Tibial nerve (tissue), 4 donors: ENCODE results near the gene CASKIN1. TPM values are rescaled to one million over a fixed set of nuclear protein-coding genes. Genes with fewer than 3 reads are reported as not detected.

Experiments
- DNase-seq, 2 donors: peaks; one replicate each; pipeline ENCODE4 v3.0.0-alpha.2; 2019; ENCODE audit warnings: low spot score in 2 of 2
- H3K27ac ChIP-seq, 4 donors: fragments of 200-600 bp; sonication (generic) in 3 of 4; one replicate each; pipeline ENCODE4 v1.5.1; 2017 to 2019; ENCODE audit warnings: mild to moderate bottlenecking in 1 of 4
- H3K27me3 ChIP-seq, 2 donors: fragments of 200-600 bp; sonication (generic) in 1 of 2; one replicate each; pipeline versions ENCODE4 v1.5.1 to v1.6.0; 2017 to 2019
- H3K36me3 ChIP-seq, 3 donors: fragments of 200-600 bp; sonication (generic); one replicate each; pipeline ENCODE4 v1.5.1; 2018 to 2019
- H3K4me1 ChIP-seq, 4 donors: fragments of 200-600 bp; sonication (generic) in 3 of 4; one replicate each; pipeline ENCODE4 v1.5.1; 2017 to 2019
- H3K4me3 ChIP-seq, 4 donors: fragments of 200-600 bp; sonication (generic) in 3 of 4; one replicate each; pipeline ENCODE4 v1.5.1; 2017 to 2019; ENCODE audit warnings: mild to moderate bottlenecking in 1 of 4, moderate library complexity in 1 of 4
- H3K9me3 ChIP-seq, 4 donors: fragments of 200-600 bp; sonication (generic) in 3 of 4; one replicate each; pipeline ENCODE4 v1.5.1; 2017 to 2019
- EP300 ChIP-seq, 2 donors: sonication (generic); formaldehyde crosslinking; IDR thresholded peaks; one replicate each; pipeline ENCODE4 v1.6.1; 2017; ENCODE audit warnings: antibody characterized with exemption in 2 of 2, mild to moderate bottlenecking in 1 of 2
- POLR2A ChIP-seq, 2 donors: fragments of 450-650 bp; IDR thresholded peaks; one replicate each; pipeline ENCODE4 v1.6.1; 2017; ENCODE audit warnings: antibody characterized with exemption in 2 of 2, mild to moderate bottlenecking in 2 of 2, moderate library complexity in 2 of 2
- WGBS, 2 donors: methylation state at CpG; one replicate each; pipeline ENCODE4 v1.1.5; 2018; 5-methylcytosine and 5-hydroxymethylcytosine counted together
- total RNA-seq, 4 donors: library from RNA; depleted of rRNA; stranded (reverse); fragments of >200 nt; gene quantifications; one replicate each; pipeline ENCODE4 v1.1.0, GENCODE V29; 2016
- TF ChIP-seq, protein P1 (sequence below), 5 experiments: fragments of 200-600 bp in 3 of 5; fragments of 450-650 bp in 2 of 5; sonication (generic) in 3 of 5; IDR thresholded peaks; one replicate each; pipeline ENCODE4 v1.5.1; 2016 to 2019; ENCODE audit warnings: antibody characterized with exemption in 5 of 5, mild to moderate bottlenecking in 3 of 5, moderate library complexity in 2 of 5

CASKIN1 gene
- total RNA-seq, 4 donors from 2014 or later, result 0.20 to 0.63 (median 0.30) TPM; not detected in 1

GRCh38 chr16:2172688-2173335 is 23.6 kb downstream of the CASKIN1 start:
- DNase-seq, result no peak
- TF ChIP-seq EP300 (IDR thresholded peaks at IDR 0.05), result no peak
- H3K9me3 ChIP-seq, result no peaks in the 10 kb centered on the region
- H3K27ac ChIP-seq, result no peak overlapping the region
- H3K4me3 ChIP-seq, result no peak overlapping the region
- no peaks in the 10 kb centered on the region for H3K4me1 ChIP-seq
- 88 to 91% methylated on average over 23 to 27 of the region's 29 CpGs for WGBS, 2 donors
- H3K36me3 ChIP-seq, result peaks cover 1 to 99% (median 38%) of the 10 kb centered on the region in 3 donors
- H3K27me3 ChIP-seq, result no peaks in the 10 kb centered on the region

DNA sequence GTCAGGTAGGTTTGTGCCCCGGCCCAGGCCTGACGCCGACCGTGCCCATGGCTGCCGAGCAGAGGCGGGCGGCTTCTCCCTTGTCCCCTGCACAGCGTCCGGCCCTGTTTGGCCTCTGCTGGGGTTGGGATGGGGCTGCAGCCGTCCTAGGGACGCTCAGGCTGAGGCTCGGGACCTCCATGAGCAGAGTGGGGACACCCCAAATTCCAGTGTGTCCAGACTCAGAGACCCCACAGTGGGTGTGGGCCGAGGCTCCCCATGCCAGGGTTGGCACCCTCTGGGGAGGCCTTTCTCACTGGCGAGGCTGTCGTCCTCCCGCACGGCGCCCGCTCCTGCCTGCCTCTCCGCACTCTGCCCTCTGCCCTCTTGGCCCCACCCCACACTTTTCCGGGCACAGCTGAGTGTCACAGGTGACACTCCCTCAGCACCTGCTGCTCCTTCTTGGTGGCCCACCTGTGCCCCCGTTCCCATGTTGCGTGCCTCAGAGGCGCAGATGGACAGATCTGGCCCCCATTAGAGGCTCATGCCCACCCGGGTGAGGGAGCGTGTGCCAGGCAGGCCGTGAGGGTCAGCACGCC is 24.7 kb downstream of the CASKIN1 start:
- Histone ChIP-seq H3K27ac (no peak overlapping the region), H3K4me1 (no peaks in the 10 kb centered on the region), H3K9me3 (no peaks in the 10 kb centered on the region), H3K27me3 (no peaks in the 10 kb centered on the region), H3K36me3 (peaks cover 0 to 99% (median 39%) of the 10 kb centered on the region in 3 donors), H3K4me3 (no peak overlapping the region)
- no peak for DNase-seq
- 91 to 92% methylated on average over 18 to 22 of the region's 28 CpGs for WGBS, 2 donors
- TF ChIP-seq POLR2A (IDR thresholded peaks at IDR 0.05) (no peak), EP300 (IDR thresholded peaks at IDR 0.05) (no peak)
- TF ChIP-seq, protein P1, sequence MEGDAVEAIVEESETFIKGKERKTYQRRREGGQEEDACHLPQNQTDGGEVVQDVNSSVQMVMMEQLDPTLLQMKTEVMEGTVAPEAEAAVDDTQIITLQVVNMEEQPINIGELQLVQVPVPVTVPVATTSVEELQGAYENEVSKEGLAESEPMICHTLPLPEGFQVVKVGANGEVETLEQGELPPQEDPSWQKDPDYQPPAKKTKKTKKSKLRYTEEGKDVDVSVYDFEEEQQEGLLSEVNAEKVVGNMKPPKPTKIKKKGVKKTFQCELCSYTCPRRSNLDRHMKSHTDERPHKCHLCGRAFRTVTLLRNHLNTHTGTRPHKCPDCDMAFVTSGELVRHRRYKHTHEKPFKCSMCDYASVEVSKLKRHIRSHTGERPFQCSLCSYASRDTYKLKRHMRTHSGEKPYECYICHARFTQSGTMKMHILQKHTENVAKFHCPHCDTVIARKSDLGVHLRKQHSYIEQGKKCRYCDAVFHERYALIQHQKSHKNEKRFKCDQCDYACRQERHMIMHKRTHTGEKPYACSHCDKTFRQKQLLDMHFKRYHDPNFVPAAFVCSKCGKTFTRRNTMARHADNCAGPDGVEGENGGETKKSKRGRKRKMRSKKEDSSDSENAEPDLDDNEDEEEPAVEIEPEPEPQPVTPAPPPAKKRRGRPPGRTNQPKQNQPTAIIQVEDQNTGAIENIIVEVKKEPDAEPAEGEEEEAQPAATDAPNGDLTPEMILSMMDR (IDR thresholded peaks at IDR 0.05), result no peak

DNA sequence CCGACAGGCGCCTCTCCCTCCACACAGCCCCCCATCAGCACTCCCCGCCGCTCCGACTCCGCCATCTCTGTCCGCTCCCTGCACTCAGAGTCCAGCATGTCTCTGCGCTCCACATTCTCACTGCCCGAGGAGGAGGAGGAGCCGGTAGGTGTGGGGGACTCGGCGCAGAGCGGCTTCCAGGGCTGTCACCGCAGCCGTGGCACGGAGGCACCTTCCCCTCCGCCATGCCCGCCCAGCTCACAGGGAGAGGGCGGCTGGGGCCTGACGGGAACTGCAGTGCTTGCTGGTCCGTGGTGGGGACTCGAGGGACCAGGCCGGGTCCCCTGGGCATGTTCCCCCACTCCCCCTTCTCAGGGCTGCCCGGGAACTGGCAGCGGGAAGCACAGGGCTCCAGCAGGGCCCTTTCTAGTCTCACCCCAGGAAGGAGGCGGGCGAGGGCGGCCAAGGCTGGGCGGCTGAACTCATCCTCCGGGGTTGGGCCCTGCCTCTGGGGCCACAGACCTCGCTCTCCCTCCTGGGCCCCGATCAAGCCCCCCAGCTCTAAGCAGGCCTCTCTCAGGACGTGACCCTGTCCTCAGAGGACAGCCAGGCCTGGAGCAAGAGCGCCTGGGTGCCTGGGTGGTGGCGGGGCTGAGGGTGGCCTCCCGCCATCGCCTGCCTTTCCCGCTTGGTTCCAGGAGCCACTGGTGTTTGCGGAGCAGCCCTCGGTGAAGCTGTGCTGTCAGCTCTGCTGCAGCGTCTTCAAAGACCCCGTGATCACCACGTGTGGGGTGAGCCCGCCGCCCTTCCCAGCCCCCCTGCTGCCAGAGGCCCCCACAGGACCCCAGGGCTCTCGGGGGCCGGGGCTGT is 25.6 kb downstream of the CASKIN1 start:
- Histone ChIP-seq H3K27ac (peak overlapping the region in 1 of 4 donors; percentile 69), H3K9me3 (no peaks in the 10 kb centered on the region), H3K36me3 (peaks cover 0 to 99% (median 34%) of the 10 kb centered on the region in 3 donors), H3K27me3 (no peaks in the 10 kb centered on the region), H3K4me1 (no peaks in the 10 kb centered on the region), H3K4me3 (peak overlapping the region in 1 of 4 donors; percentile 41)
- 82 to 92% methylated on average over 23 to 26 of the region's 47 CpGs for WGBS, 2 donors
- TF ChIP-seq POLR2A (IDR thresholded peaks at IDR 0.05) (no peak), EP300 (IDR thresholded peaks at IDR 0.05) (no peak)
- TF ChIP-seq, protein P1 (IDR thresholded peaks at IDR 0.05), result no peak
- no peak for DNase-seq

- TF ChIP-seq POLR2A (IDR thresholded peaks at IDR 0.05), result no peak
- TF ChIP-seq, protein P1 (IDR thresholded peaks at IDR 0.05), result no peak
- no peak for TF ChIP-seq EP300 (IDR thresholded peaks at IDR 0.05)
- no peaks in the 10 kb centered on the region for H3K4me1 ChIP-seq
- no peaks in the 10 kb centered on the region for H3K9me3 ChIP-seq
- 60 to 80% methylated on average over 2 to 13 of the region's 18 CpGs for WGBS, 2 donors
- DNase-seq, result no peak
- H3K27ac ChIP-seq, result peak overlapping the region in 2 of 4 donors; percentile 17 to 69
- H3K36me3 ChIP-seq, result peaks cover 0 to 94% (median 27%) of the 10 kb centered on the region in 3 donors
- no peaks in the 10 kb centered on the region for H3K27me3 ChIP-seq
- peak overlapping the region in 1 of 4 donors; percentile 41 for H3K4me3 ChIP-seq
Measured at GRCh38 chr16:2170080-2170479, 26.3 kb downstream of the CASKIN1 start.

GRCh38 chr16:2167068-2167638 is 29.3 kb downstream of the CASKIN1 start:
- WGBS, 2 donors, result 72 to 88% methylated on average over 9 to 17 of the region's 18 CpGs

More at GRCh38 chr16:2167068-2167638, 29.3 kb downstream of the CASKIN1 start:
- Histone ChIP-seq H3K36me3 (peaks cover 0 to 74% (median 11%) of the 10 kb centered on the region in 3 donors), H3K27me3 (no peaks in the 10 kb centered on the region), H3K4me3 (no peak overlapping the region), H3K4me1 (peaks cover 0 to 7% (median 3%) of the 10 kb centered on the region in 4 donors), H3K9me3 (no peaks in the 10 kb centered on the region), H3K27ac (no peak overlapping the region)
- no peak for DNase-seq
- no peak for TF ChIP-seq EP300 (IDR thresholded peaks at IDR 0.05)
- TF ChIP-seq, protein P1 (IDR thresholded peaks at IDR 0.05), result no peak
- no peak for TF ChIP-seq POLR2A (IDR thresholded peaks at IDR 0.05)
